Measurements from ENCODE around the gene IDH3B. TPM values are rescaled to one million over a fixed set of nuclear protein-coding genes. Genes with fewer than 3 reads are reported as not detected.

IDH3B gene
- total and polyA plus RNA-seq, 2 of the 13 experiments (the other 11 are each of a cell fraction or from before 2014, with no cell fraction given), result 215 to 254 TPM

DNA sequence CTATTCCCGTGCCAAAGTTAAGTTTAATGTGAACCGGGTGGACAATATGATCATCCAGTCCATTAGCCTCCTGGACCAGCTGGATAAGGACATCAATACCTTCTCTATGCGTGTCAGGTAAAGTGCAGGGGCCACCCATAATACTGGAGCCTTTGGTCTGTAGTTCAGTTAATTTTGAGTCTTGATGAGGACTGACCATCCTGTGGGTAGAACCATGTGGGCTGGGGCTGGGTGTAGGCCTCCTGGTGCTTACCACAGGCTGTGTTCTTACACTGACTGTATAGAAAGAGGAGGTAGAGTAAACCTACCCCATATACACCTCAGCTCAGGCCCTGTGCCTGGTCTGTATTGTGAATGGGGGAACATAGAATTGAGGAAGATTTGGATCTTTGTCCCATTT lies 9.2 kb downstream of the IDH3B start (continued):
- TF ChIP-seq, protein P1, sequence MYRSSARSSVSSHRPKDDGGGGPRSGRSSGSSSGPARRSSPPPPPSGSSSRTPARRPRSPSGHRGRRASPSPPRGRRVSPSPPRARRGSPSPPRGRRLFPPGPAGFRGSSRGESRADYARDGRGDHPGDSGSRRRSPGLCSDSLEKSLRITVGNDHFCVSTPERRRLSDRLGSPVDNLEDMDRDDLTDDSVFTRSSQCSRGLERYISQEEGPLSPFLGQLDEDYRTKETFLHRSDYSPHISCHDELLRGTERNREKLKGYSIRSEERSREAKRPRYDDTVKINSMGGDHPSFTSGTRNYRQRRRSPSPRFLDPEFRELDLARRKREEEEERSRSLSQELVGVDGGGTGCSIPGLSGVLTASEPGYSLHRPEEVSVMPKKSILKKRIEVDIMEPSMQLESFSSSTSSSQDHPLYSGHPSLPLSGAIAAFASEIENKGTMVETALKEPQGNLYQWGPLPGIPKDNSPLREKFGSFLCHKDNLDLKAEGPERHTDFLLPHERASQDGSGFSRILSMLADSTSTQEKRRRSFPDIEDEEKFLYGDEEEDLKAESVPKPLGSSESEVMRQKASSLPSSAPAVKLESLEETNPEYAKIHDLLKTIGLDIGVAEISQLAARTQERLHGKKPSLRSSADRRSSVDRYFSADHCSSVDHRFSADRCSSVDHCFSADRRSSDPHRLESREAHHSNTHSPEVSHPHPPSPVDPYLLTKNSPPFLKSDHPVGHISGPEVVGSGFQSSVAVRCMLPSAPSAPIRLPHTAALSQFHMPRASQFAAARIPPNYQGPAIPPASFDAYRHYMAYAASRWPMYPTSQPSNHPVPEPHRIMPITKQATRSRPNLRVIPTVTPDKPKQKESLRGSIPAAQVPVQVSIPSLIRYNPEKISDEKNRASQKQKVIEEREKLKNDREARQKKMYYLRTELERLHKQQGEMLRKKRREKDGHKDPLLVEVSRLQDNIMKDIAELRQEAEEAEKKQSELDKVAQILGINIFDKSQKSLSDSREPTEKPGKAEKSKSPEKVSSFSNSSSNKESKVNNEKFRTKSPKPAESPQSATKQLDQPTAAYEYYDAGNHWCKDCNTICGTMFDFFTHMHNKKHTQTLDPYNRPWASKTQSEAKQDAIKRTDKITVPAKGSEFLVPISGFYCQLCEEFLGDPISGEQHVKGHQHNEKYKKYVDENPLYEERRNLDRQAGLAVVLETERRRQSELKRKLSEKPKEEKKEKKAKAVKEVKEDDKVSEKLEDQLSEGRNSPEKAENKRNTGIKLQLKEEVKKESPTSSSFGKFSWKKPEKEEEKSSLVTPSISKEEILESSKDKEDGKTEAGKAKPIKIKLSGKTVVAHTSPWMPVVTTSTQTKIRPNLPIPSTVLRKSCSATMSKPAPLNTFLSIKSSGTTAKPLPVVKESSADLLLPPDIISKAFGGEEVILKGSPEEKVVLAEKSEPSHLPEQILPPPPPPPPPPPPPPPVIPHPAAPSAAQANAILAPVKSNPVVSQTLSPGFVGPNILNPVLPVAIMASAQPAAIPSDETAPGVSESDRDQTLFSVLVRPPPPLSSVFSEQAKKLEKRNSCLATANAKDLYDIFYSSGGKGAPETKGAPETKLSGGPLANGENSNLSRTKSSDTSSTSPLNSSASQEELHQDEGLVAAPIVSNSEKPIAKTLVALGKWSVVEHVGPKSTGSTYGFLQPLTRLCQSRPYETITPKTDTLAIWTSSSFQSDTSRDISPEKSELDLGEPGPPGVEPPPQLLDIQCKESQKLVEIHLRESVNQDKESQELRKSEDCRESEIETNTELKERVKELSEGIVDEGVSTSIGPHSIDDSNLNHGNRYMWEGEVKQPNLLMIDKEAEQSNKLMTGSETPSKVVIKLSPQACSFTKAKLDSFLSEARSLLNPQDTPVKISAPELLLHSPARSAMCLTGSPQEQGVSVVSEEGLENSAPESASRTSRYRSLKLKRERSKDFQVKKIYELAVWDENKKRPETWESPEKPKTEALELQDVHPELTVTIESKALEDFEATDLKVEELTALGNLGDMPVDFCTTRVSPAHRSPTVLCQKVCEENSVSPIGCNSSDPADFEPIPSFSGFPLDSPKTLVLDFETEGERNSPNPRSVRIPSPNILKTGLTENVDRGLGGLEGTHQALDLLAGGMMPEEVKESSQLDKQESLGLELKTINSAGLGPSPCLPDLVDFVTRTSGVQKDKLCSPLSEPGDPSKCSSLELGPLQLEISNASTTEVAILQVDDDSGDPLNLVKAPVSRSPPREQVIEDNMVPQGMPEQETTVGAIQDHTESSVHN (CRISPR knock-in tag; IDR thresholded peaks at IDR 0.05), result 0 out of 2 replicates have a peak, but pooled peaks have one; percentile 34
- TF ChIP-seq ZFP36L1 (CRISPR knock-in tag; IDR thresholded peaks at IDR 0.05) (0 out of 2 replicates have a peak, but pooled peaks have one; percentile 53), ZNF605 (CRISPR knock-in tag; IDR thresholded peaks at IDR 0.05) (peak; percentile 36; the same call in 1 of the 2 replicates), ZNF317 (CRISPR knock-in tag; IDR thresholded peaks at IDR 0.05) (no peak), ZNF343 (CRISPR knock-in tag; IDR thresholded peaks at IDR 0.05) (0 out of 2 replicates have a peak, but pooled peaks have one; percentile 44), SSRP1 (CRISPR knock-in tag; IDR thresholded peaks at IDR 0.05) (0 out of 2 replicates have a peak, but pooled peaks have one; percentile 66), WIZ (CRISPR knock-in tag; IDR thresholded peaks at IDR 0.05) (no peak), RFXAP (CRISPR knock-in tag; IDR thresholded peaks at IDR 0.05; ENCODE audit: borderline replicate concordance) (no peak), ZNF350 (CRISPR knock-in tag; IDR thresholded peaks at IDR 0.05; ENCODE audit: borderline replicate concordance, low read depth) (0 out of 2 replicates have a peak, but pooled peaks have one; percentile 22), PHF20 (CRISPR knock-in tag; IDR thresholded peaks at IDR 0.05) (0 out of 2 replicates have a peak, but pooled peaks have one; percentile 10), MEIS1 (CRISPR knock-in tag; IDR thresholded peaks at IDR 0.05; ENCODE audit: borderline replicate concordance) (0 out of 2 replicates have a peak, but pooled peaks have one; percentile 14), ZNF891 (CRISPR knock-in tag; IDR thresholded peaks at IDR 0.05) (no peak)
- TF ChIP-seq, protein P2, sequence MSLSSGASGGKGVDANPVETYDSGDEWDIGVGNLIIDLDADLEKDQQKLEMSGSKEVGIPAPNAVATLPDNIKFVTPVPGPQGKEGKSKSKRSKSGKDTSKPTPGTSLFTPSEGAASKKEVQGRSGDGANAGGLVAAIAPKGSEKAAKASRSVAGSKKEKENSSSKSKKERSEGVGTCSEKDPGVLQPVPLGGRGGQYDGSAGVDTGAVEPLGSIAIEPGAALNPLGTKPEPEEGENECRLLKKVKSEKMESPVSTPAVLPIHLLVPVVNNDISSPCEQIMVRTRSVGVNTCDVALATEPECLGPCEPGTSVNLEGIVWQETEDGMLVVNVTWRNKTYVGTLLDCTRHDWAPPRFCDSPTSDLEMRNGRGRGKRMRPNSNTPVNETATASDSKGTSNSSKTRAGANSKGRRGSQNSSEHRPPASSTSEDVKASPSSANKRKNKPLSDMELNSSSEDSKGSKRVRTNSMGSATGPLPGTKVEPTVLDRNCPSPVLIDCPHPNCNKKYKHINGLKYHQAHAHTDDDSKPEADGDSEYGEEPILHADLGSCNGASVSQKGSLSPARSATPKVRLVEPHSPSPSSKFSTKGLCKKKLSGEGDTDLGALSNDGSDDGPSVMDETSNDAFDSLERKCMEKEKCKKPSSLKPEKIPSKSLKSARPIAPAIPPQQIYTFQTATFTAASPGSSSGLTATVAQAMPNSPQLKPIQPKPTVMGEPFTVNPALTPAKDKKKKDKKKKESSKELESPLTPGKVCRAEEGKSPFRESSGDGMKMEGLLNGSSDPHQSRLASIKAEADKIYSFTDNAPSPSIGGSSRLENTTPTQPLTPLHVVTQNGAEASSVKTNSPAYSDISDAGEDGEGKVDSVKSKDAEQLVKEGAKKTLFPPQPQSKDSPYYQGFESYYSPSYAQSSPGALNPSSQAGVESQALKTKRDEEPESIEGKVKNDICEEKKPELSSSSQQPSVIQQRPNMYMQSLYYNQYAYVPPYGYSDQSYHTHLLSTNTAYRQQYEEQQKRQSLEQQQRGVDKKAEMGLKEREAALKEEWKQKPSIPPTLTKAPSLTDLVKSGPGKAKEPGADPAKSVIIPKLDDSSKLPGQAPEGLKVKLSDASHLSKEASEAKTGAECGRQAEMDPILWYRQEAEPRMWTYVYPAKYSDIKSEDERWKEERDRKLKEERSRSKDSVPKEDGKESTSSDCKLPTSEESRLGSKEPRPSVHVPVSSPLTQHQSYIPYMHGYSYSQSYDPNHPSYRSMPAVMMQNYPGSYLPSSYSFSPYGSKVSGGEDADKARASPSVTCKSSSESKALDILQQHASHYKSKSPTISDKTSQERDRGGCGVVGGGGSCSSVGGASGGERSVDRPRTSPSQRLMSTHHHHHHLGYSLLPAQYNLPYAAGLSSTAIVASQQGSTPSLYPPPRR (CRISPR knock-in tag; IDR thresholded peaks at IDR 0.05; ENCODE audit: borderline replicate concordance), result peak; percentile 44; the same call in 1 of the 2 replicates
- TF ChIP-seq, protein P3, sequence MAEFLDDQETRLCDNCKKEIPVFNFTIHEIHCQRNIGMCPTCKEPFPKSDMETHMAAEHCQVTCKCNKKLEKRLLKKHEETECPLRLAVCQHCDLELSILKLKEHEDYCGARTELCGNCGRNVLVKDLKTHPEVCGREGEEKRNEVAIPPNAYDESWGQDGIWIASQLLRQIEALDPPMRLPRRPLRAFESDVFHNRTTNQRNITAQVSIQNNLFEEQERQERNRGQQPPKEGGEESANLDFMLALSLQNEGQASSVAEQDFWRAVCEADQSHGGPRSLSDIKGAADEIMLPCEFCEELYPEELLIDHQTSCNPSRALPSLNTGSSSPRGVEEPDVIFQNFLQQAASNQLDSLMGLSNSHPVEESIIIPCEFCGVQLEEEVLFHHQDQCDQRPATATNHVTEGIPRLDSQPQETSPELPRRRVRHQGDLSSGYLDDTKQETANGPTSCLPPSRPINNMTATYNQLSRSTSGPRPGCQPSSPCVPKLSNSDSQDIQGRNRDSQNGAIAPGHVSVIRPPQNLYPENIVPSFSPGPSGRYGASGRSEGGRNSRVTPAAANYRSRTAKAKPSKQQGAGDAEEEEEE (CRISPR knock-in tag; IDR thresholded peaks at IDR 0.05; ENCODE audit: borderline replicate concordance), result no peak

All from HepG2 (cell line).